ENCODE results near the gene PRODH.
"Not testable (repeated sequence)": the region's sequence is repeated elsewhere in the genome, so short reads cannot be mapped to it uniquely, and the experiment has no call there.

Gene PRODH

GRCh38 chr22:18935889-18936529, at the start of gene PRODH:
Gene PRODH (minus strand): TSS chr22:18936293. CDS start chr22:18936287, 6 bp downstream.
- no peak for DNase-seq (ENCODE audit: low spot score)

- no peak for DNase-seq (ENCODE audit: low spot score)
Observed at GRCh38 chr22:18985780-18986179, 49.7 kb upstream of the PRODH start.

GRCh38 chr22:18984564-18984963, 48.5 kb upstream of the PRODH start:
- DNase-seq (ENCODE audit: low spot score): no peak

- DNase-seq (ENCODE audit: low spot score): no peak
Observed at GRCh38 chr22:18983120-18983651, 47.1 kb upstream of the PRODH start.

- DNase-seq (ENCODE audit: low spot score): no peak
Observed at GRCh38 chr22:18980829-18981228, 44.7 kb upstream of the PRODH start.

- DNase-seq (ENCODE audit: low spot score): no peak
Observed at GRCh38 chr22:18979957-18980356, 43.9 kb upstream of the PRODH start.

- no peak for DNase-seq (ENCODE audit: low spot score)
Observed at GRCh38 chr22:18978506-18978905, 42.4 kb upstream of the PRODH start.

GRCh38 chr22:18977824-18978425, 41.8 kb upstream of the PRODH start:
- DNase-seq (ENCODE audit: low spot score): no peak

- no peak for DNase-seq (ENCODE audit: low spot score)
Observed at GRCh38 chr22:18976197-18976751, 40.2 kb upstream of the PRODH start.

- no peak for DNase-seq (ENCODE audit: low spot score)
Observed at GRCh38 chr22:18975434-18976196, 39.5 kb upstream of the PRODH start.

GRCh38 chr22:18974477-18975180, 38.5 kb upstream of the PRODH start:
- DNase-seq (ENCODE audit: low spot score): no peak

GRCh38 chr22:18973264-18974031, 37.4 kb upstream of the PRODH start:
- no peak for DNase-seq (ENCODE audit: low spot score)

- DNase-seq (ENCODE audit: low spot score): not testable (repeated sequence)
Observed at GRCh38 chr22:18972591-18972990, 36.5 kb upstream of the PRODH start.

GRCh38 chr22:18972029-18972428, 35.9 kb upstream of the PRODH start:
- DNase-seq (ENCODE audit: low spot score): not testable (repeated sequence)

- DNase-seq (ENCODE audit: low spot score): no peak
Observed at GRCh38 chr22:18971321-18971751, 35.2 kb upstream of the PRODH start.

- DNase-seq (ENCODE audit: low spot score): no peak
Observed at GRCh38 chr22:18970948-18971315, 34.8 kb upstream of the PRODH start.

- DNase-seq (ENCODE audit: low spot score): no peak
Observed at GRCh38 chr22:18970176-18970947, 34.3 kb upstream of the PRODH start.

GRCh38 chr22:18969158-18969942, 33.3 kb upstream of the PRODH start:
- not testable (repeated sequence) for DNase-seq (ENCODE audit: low spot score)

GRCh38 chr22:18968011-18968749, 32.1 kb upstream of the PRODH start:
- DNase-seq (ENCODE audit: low spot score): no peak
